Endodermal cell (in vitro differentiated cells): ENCODE data around the gene NFATC1. TPM values are rescaled to one million over a fixed set of nuclear protein-coding genes. Genes with fewer than 3 reads are reported as not detected.

Experiments
- DNase-seq: peaks from one replicate; pipeline ENCODE4 v3.0.0-alpha.2; 2017
- H3K27ac ChIP-seq: 2 replicates; pipeline ENCODE4 v1.5.1; 2013; ENCODE audit warnings: mild to moderate bottlenecking, low read depth, low read length, moderate library complexity
- H3K27me3 ChIP-seq: 2 replicates; pipeline ENCODE4 v1.6.1; 2013; ENCODE audit warnings: mild to moderate bottlenecking, low read length, moderate library complexity; ENCODE audit not compliant: insufficient read depth, control insufficient read depth, poor library complexity, severe bottlenecking
- H3K36me3 ChIP-seq: 2 replicates; pipeline ENCODE4 v1.7.0; 2013; ENCODE audit warnings: mild to moderate bottlenecking, low read length, moderate library complexity; ENCODE audit not compliant: control insufficient read depth, insufficient read depth
- H3K4me1 ChIP-seq: one replicate; pipeline ENCODE4 v1.7.0; 2013; ENCODE audit warnings: low read length; ENCODE audit not compliant: control insufficient read depth, insufficient read depth
- H3K4me3 ChIP-seq: 2 replicates; pipeline ENCODE4 v1.5.1; 2013; ENCODE audit warnings: mild to moderate bottlenecking, low read length, moderate library complexity
- H3K9ac ChIP-seq: 2 replicates; pipeline ENCODE4 v1.6.1; 2013; ENCODE audit warnings: mild to moderate bottlenecking, low read length, moderate library complexity; ENCODE audit not compliant: poor library complexity, severe bottlenecking; ENCODE audit errors: extremely low read depth
- H3K9me3 ChIP-seq: 2 replicates; pipeline ENCODE4 v1.6.1; 2013; ENCODE audit warnings: mild to moderate bottlenecking, low read length, moderate library complexity; ENCODE audit not compliant: control insufficient read depth
- H3K27ac Mint-ChIP-seq: 2 replicates; pipeline ENCODE4 v1.8.0; 2020; ENCODE audit warnings: mixed read lengths
- H3K27me3 Mint-ChIP-seq: 2 replicates; pipeline ENCODE4 v1.8.0; 2021; ENCODE audit warnings: mild to moderate bottlenecking, mixed read lengths; ENCODE audit not compliant: insufficient read depth
- H3K36me3 Mint-ChIP-seq: 2 replicates; pipeline ENCODE4 v1.8.0; 2020; ENCODE audit warnings: low read depth, mixed read lengths
- H3K4me1 Mint-ChIP-seq: 2 replicates; pipeline ENCODE4 v1.8.0; 2020; ENCODE audit warnings: mixed read lengths
- H3K4me3 Mint-ChIP-seq: 2 replicates; pipeline ENCODE4 v1.8.0; 2020; ENCODE audit warnings: mild to moderate bottlenecking, moderate library complexity, mixed read lengths
- H3K9me3 Mint-ChIP-seq: 2 replicates; pipeline ENCODE4 v1.8.0; 2020; ENCODE audit warnings: mild to moderate bottlenecking, mixed read lengths
- WGBS, 2 experiments: methylation state at CpG; one replicate each; pipeline versions ENCODE4 v1.1.5 to v1.1.7; 2013; ENCODE audit warnings: missing lambda C conversion rate in 2 of 2, mixed read lengths in 1 of 2; ENCODE audit not compliant: insufficient coverage in 1 of 2, insufficient read length in 1 of 2; 5-methylcytosine and 5-hydroxymethylcytosine counted together
- total RNA-seq, 2 donors: library from RNA; stranded (reverse); fragmentation: NEBNext Ultra II Directional in 1 of 2; extraction: Animal tissue kit (Norgen Biotek cat#: 25700) in 1 of 2; gene quantifications; 2 replicates in 1 of 2; 3 replicates in 1 of 2; pipeline ENCODE4 v1.2.1, GENCODE V29; 2021
- TF ChIP-seq, protein P1 (sequence below): fragments of 200-600 bp; sonication (generic); conservative IDR thresholded peaks from 2 replicates; pipeline ENCODE4 v1.5.0; 2021; ENCODE audit warnings: antibody characterized with exemption, mild to moderate bottlenecking

The NFATC1 gene
- total RNA-seq, 2 donors from 2014 or later = 23.4 to 32.5 TPM

DNA sequence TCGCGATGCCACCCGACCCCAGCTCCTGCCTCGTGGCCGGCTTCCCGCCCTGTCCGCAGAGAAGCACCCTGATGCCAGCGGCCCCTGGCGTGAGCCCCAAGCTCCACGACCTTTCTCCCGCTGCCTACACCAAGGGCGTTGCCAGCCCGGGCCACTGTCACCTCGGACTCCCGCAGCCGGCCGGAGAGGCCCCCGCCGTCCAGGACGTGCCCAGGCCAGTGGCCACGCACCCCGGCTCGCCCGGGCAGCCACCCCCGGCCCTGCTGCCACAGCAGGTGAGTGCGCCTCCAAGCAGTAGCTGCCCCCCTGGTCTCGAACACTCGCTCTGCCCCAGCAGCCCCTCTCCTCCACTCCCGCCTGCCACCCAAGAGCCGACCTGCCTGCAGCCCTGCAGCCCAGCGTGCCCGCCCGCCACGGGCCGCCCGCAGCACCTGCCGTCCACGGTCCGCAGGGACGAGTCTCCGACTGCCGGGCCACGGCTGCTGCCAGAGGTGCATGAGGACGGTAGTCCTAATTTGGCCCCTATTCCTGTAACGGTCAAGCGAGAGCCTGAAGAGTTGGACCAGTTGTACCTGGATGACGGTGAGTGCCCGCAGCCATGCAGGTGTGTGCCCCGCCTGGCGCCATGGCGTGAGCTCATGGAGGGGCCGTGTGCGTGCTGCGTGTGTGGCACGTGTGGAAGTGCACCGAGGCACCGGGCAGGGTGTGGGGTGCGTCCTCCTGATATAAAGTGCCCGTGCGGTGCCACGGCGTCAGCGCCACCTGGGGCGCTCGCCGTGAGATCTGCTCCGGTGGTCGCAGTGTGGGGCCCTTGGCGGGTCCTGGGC, 90.8 kb downstream of the NFATC1 start:
- Histone ChIP-seq H3K4me3 (no peak overlapping the region), H3K9ac (no peak overlapping the region), H3K4me1 (no peaks in the 10 kb centered on the region), H3K9me3 (no peaks in the 10 kb centered on the region), H3K36me3 (peaks cover 4% of the 10 kb centered on the region), H3K27me3 (no peaks in the 10 kb centered on the region), H3K27ac (no peak overlapping the region)
- Mint-ChIP-seq H3K27me3 (no peaks in the 10 kb centered on the region), H3K4me3 (no peak overlapping the region), H3K27ac (no peak overlapping the region), H3K9me3 (no peaks in the 10 kb centered on the region), H3K4me1 (no peaks in the 10 kb centered on the region), H3K36me3 (peaks cover 16% of the 10 kb centered on the region)
- TF ChIP-seq, protein P1, sequence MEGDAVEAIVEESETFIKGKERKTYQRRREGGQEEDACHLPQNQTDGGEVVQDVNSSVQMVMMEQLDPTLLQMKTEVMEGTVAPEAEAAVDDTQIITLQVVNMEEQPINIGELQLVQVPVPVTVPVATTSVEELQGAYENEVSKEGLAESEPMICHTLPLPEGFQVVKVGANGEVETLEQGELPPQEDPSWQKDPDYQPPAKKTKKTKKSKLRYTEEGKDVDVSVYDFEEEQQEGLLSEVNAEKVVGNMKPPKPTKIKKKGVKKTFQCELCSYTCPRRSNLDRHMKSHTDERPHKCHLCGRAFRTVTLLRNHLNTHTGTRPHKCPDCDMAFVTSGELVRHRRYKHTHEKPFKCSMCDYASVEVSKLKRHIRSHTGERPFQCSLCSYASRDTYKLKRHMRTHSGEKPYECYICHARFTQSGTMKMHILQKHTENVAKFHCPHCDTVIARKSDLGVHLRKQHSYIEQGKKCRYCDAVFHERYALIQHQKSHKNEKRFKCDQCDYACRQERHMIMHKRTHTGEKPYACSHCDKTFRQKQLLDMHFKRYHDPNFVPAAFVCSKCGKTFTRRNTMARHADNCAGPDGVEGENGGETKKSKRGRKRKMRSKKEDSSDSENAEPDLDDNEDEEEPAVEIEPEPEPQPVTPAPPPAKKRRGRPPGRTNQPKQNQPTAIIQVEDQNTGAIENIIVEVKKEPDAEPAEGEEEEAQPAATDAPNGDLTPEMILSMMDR = no peak
- DNase-seq = no peak
- WGBS, 2 experiments = 95 to 97% methylated on average over 36 to 69 of the region's 69 CpGs

DNA sequence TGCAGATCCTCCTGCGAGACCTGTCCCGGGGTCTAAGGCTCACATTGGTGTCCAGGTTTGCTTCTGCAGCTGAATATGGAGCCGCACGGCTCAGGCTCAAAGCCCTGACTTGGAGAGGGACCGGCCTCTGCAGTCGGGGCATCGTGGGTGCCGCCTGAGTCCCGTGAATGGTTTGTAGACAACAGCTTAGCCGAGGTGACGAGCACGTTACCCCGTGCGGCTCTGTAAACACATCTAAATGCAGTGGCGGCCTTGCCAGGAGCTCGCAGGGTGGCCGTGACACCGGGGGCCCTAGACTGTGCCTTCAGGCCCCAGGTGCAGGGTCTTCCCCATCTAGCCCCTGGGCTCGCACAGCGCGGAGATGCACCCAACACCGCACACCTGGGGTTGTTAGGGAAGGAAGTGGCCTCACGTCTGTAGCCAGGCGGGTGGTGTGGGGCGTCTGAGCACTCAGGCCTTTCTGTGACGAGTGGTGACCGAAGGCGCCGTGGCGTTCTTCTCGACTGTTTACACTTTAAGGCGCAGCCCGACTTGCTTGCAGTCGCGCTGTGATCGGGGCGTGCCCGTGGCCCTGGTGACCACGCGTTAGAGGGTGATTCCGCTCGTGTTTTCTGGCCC, 91.6 kb downstream of the NFATC1 start:
- Histone ChIP-seq H3K9me3 (no peaks in the 10 kb centered on the region), H3K4me3 (no peak overlapping the region), H3K9ac (no peak overlapping the region), H3K4me1 (no peaks in the 10 kb centered on the region), H3K36me3 (peaks cover 4% of the 10 kb centered on the region), H3K27ac (no peak overlapping the region), H3K27me3 (no peaks in the 10 kb centered on the region)
- DNase-seq = no peak
- TF ChIP-seq, protein P1 = no peak
- no peaks in the 10 kb centered on the region for H3K9me3 Mint-ChIP-seq
- no peaks in the 10 kb centered on the region for H3K4me1 Mint-ChIP-seq
- H3K36me3 Mint-ChIP-seq = peaks cover 22% of the 10 kb centered on the region
- no peak overlapping the region for H3K27ac Mint-ChIP-seq
- no peak overlapping the region for H3K4me3 Mint-ChIP-seq
- WGBS, 2 experiments = 95 to 97% methylated on average over 42 of the region's 42 CpGs
- H3K27me3 Mint-ChIP-seq = no peaks in the 10 kb centered on the region

DNA sequence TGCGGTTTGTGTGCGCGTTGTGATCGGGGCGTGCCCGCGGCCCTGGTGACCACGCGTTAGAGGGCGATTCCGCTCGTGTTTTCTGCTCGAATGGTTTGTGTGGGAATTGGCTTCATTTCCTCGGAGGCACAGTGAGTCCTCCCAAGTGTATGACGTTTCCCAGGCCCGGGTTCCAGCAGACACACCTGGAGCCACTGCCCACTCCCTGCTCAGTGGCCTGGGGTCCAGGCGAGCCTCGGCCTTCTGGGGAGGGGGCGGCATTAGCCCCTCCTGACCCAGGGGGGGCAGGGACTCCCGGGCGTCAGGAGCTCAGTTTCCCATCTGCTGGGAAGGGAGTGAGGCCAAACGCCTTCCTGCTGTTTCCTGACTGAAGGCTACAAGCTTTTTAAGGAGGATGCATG, 92.1 kb downstream of the NFATC1 start:
- Mint-ChIP-seq H3K27me3 (no peaks in the 10 kb centered on the region), H3K9me3 (no peaks in the 10 kb centered on the region), H3K4me1 (no peaks in the 10 kb centered on the region), H3K27ac (no peak overlapping the region), H3K4me3 (no peak overlapping the region), H3K36me3 (peaks cover 23% of the 10 kb centered on the region)
- Histone ChIP-seq H3K27ac (no peak overlapping the region), H3K9me3 (no peaks in the 10 kb centered on the region), H3K36me3 (peaks cover 4% of the 10 kb centered on the region), H3K4me1 (no peaks in the 10 kb centered on the region), H3K9ac (no peak overlapping the region), H3K4me3 (no peak overlapping the region), H3K27me3 (no peaks in the 10 kb centered on the region)
- TF ChIP-seq, protein P1 = no peak
- DNase-seq = no peak
- 94 to 99% methylated on average over 16 to 22 of the region's 22 CpGs for WGBS, 2 experiments
